K562 (cell line): ENCODE measurements around the gene THEM4.

Experiments
- HDAC1 ChIP-seq, 2 experiments: fragments of 450-650 bp; IDR thresholded peaks; 2 replicates each; pipeline ENCODE4 v1.6.1; 2016 to 2017; ENCODE audit warnings: inconsistent platforms in 1 of 2, mild to moderate bottlenecking in 1 of 2, moderate library complexity in 1 of 2
- HNRNPLL ChIP-seq: fragments of 200-400 bp; formaldehyde crosslinking; IDR thresholded peaks from 2 replicates; pipeline ENCODE4 v1.6.1; 2017; ENCODE audit warnings: low read length, low read depth, mild to moderate bottlenecking; ENCODE audit not compliant: poor library complexity, severe bottlenecking
- MYC ChIP-seq, 2 experiments: fragments of 250-450 bp in 1 of 2; sonication (Bioruptor Pico) in 1 of 2; IDR thresholded peaks; 2 replicates each; pipeline versions ENCODE4 v1.5.1 to v1.6.1; 2012 to 2021; ENCODE audit warnings: low read depth in 2 of 2, borderline replicate concordance in 1 of 2, improper control_type of control experiment in 1 of 2, low read length in 1 of 2, mild to moderate bottlenecking in 1 of 2, moderate library complexity in 1 of 2
- PCBP1 ChIP-seq: fragments of 200-400 bp; formaldehyde crosslinking; IDR thresholded peaks from 2 replicates; pipeline ENCODE4 v1.6.1; 2018; ENCODE audit warnings: mild to moderate bottlenecking, low read depth, low read length; ENCODE audit not compliant: poor library complexity, severe bottlenecking
- POLR2AphosphoS5 ChIP-seq: IDR thresholded peaks from 2 replicates; pipeline ENCODE4 v1.6.1; 2011; ENCODE audit warnings: mild to moderate bottlenecking, low read depth, low read length, moderate library complexity; ENCODE audit not compliant: control insufficient read depth, insufficient read depth
- ZNF253 ChIP-seq: fragments of 250-450 bp; sonication (Bioruptor Pico); conservative IDR thresholded peaks from 2 replicates; pipeline ENCODE4 v1.6.1; 2021; ENCODE audit warnings: mild to moderate bottlenecking
- TF ChIP-seq, protein P1 (sequence below): fragments of 450-650 bp; IDR thresholded peaks from 2 replicates; pipeline ENCODE4 v1.6.1; 2018; ENCODE audit not compliant: partially characterized antibody

DNA sequence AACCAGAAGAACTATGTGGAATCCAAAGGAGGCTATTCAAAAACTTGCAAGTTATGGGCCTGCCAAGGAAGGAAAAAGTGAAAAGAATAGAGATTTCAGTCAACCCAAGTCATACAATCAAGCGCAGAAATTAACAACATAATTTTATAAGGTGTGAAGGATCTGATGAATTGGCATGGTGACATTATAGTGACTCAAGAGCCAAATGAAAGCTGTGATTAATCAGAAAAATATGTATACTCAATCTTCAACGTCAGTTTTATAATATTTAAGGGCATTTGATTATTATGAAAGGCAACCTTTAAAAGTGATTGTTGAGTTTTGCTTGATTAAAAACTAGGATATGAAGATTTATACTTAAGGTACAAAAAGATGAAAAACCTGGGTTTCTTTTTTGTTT lies 37.8 kb upstream of the THEM4 start:
- TF ChIP-seq PCBP1 (no peak), MYC (IDR thresholded peaks at IDR 0.05; ENCODE audit: low read depth, low read length) (no peak), MYC (CRISPR knock-in tag; IDR thresholded peaks at IDR 0.05; ENCODE audit: borderline replicate concordance, low read depth) (no peak), POLR2AphosphoS5 (no peak), HDAC1 (IDR thresholded peaks at IDR 0.05) (no peak), HNRNPLL (no peak), ZNF253 (CRISPR knock-in tag) (no peak)
- TF ChIP-seq, protein P1, sequence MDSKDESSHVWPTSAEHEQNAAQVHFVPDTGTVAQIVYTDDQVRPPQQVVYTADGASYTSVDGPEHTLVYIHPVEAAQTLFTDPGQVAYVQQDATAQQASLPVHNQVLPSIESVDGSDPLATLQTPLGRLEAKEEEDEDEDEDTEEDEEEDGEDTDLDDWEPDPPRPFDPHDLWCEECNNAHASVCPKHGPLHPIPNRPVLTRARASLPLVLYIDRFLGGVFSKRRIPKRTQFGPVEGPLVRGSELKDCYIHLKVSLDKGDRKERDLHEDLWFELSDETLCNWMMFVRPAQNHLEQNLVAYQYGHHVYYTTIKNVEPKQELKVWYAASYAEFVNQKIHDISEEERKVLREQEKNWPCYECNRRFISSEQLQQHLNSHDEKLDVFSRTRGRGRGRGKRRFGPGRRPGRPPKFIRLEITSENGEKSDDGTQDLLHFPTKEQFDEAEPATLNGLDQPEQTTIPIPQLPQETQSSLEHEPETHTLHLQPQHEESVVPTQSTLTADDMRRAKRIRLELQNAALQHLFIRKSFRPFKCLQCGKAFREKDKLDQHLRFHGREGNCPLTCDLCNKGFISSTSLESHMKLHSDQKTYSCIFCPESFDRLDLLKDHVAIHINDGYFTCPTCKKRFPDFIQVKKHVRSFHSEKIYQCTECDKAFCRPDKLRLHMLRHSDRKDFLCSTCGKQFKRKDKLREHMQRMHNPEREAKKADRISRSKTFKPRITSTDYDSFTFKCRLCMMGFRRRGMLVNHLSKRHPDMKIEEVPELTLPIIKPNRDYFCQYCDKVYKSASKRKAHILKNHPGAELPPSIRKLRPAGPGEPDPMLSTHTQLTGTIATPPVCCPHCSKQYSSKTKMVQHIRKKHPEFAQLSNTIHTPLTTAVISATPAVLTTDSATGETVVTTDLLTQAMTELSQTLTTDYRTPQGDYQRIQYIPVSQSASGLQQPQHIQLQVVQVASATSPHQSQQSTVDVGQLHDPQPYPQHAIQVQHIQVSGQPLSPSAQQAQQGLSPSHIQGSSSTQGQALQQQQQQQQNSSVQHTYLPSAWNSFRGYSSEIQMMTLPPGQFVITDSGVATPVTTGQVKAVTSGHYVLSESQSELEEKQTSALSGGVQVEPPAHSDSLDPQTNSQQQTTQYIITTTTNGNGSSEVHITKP, result no peak
